SK-N-SH treated with all-trans-retinoic acid at 6 μM for 48 hours (cell line): ENCODE measurements around the gene GLRX2.

Experiments
- ARNTL ChIP-seq: fragments of 450-650 bp; formaldehyde crosslinking; IDR thresholded peaks from 2 replicates; pipeline ENCODE4 v1.5.0; 2020; ENCODE audit warnings: low read depth, mild to moderate bottlenecking, moderate library complexity, borderline replicate concordance
- ESRRG ChIP-seq: fragments of 250-450 bp; sonication (Bioruptor Pico); IDR thresholded peaks from 2 replicates; pipeline ENCODE4 v1.6.1; 2021; ENCODE audit warnings: mild to moderate bottlenecking
- ISL1 ChIP-seq: fragments of 250-450 bp; sonication (Bioruptor Pico); IDR thresholded peaks from 2 replicates; pipeline ENCODE4 v2.1.2; 2022; ENCODE audit warnings: mild to moderate bottlenecking, moderate library complexity
- RARB ChIP-seq: fragments of 250-450 bp; sonication (Bioruptor Pico); IDR thresholded peaks from 2 replicates; pipeline ENCODE4 v1.8.0; 2021; ENCODE audit warnings: mild to moderate bottlenecking, moderate library complexity
- SNAI2 ChIP-seq: fragments of 250-450 bp; sonication (Bioruptor Pico); IDR thresholded peaks from 2 replicates; pipeline ENCODE4 v1.5.0; 2020; ENCODE audit warnings: mild to moderate bottlenecking, moderate library complexity
- TCF4 ChIP-seq: fragments of 250-450 bp; sonication (Bioruptor Pico); IDR thresholded peaks from 2 replicates; pipeline ENCODE4 v1.8.0; 2021; ENCODE audit warnings: mild to moderate bottlenecking, moderate library complexity, borderline replicate concordance
- TOX ChIP-seq: fragments of 250-450 bp; sonication (Bioruptor Pico); IDR thresholded peaks from 2 replicates; pipeline ENCODE4 v1.8.0; 2021; ENCODE audit warnings: mild to moderate bottlenecking, moderate library complexity, borderline replicate concordance
- ZC3H10 ChIP-seq: fragments of 250-450 bp; sonication (Bioruptor Pico); IDR thresholded peaks from 2 replicates; pipeline ENCODE4 v1.5.1; 2021; ENCODE audit warnings: mild to moderate bottlenecking, moderate library complexity
- ZNF70 ChIP-seq: fragments of 450-650 bp; formaldehyde crosslinking; IDR thresholded peaks from 2 replicates; pipeline ENCODE4 v1.5.0; 2020; ENCODE audit warnings: mild to moderate bottlenecking, moderate library complexity
- TF ChIP-seq, protein P1 (sequence below): fragments of 250-450 bp; sonication (Bioruptor Pico); IDR thresholded peaks from 2 replicates; pipeline ENCODE4 v1.5.1; 2020; ENCODE audit warnings: low read depth, mild to moderate bottlenecking, moderate library complexity

DNA sequence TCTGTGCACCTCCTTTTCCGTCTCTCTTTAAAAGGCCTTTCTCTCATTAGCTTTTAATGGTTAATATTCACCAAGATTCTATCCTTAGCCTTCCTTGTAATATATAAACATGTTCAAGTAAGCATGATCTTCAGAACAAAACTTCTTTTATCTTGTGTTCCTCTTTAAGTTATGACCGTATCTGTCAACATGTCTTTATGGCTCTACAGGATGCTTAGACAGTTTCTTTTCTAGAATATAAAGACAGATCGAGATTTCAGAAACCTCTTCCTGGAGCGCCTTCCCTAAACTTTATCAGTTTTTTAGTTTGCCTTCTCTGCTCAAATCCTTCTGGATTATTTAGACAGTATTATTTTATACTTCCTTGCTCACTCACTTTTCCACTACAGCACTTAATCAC, 38.6 kb downstream of the GLRX2 start:
- TF ChIP-seq ZC3H10 (CRISPR knock-in tag) (no peak), ISL1 (CRISPR knock-in tag) (no peak), RARB (CRISPR knock-in tag) (no peak), SNAI2 (CRISPR knock-in tag) (no peak), ESRRG (CRISPR knock-in tag) (no peak), ARNTL (no peak), TOX (CRISPR knock-in tag) (no peak), TCF4 (no peak), ZNF70 (CRISPR knock-in tag) (no peak)
- TF ChIP-seq, protein P1, sequence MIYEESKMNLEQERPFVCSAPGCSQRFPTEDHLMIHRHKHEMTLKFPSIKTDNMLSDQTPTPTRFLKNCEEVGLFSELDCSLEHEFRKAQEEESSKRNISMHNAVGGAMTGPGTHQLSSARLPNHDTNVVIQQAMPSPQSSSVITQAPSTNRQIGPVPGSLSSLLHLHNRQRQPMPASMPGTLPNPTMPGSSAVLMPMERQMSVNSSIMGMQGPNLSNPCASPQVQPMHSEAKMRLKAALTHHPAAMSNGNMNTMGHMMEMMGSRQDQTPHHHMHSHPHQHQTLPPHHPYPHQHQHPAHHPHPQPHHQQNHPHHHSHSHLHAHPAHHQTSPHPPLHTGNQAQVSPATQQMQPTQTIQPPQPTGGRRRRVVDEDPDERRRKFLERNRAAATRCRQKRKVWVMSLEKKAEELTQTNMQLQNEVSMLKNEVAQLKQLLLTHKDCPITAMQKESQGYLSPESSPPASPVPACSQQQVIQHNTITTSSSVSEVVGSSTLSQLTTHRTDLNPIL (CRISPR knock-in tag): no peak
